ENCODE results near the gene USP7.

DNA sequence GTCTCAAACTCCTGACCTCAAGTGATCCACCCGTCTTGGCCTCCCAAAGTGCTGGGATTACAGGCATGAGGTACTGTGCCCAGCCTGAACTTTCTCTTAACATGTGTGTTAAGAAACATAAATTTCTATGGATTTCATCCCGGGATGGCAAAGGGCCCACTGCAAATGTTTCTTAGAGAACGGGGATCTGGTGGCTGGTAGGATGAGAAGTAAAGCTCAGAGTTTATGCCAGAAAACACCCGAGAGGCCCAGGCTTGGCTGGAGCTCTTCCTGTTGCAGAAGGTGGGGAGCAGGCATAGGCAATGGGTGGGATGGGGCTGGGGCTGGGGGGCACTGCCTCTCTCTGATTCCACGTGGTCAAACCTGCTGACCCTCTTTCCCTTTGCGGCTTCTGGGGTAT, 89.3 kb downstream of the USP7 start:
- TF ChIP-seq CTCF (conservative IDR thresholded peaks at IDR 0.05; ENCODE audit: low read length) (no peak), EZH2phosphoT487 (IDR thresholded peaks at IDR 0.05; ENCODE audit: borderline replicate concordance, low read depth, low read length) (no peak)

Data from OCI-LY7 (cell line).